Lung (tissue), 12 donors: ENCODE measurements around the gene UTS2R. TPM values are rescaled to one million over a fixed set of nuclear protein-coding genes. Genes with fewer than 3 reads are reported as not detected.
"Not testable (repeated sequence)": the region's sequence is repeated elsewhere in the genome, so short reads cannot be mapped to it uniquely, and the experiment has no call there.

Experiments used
- ATAC-seq: fragments of 200-7000 bp; cut with Tn5 transposase; one replicate; pipeline ENCODE4 v1.9.1; 2020; ENCODE audit warnings: moderate number of reproducible peaks; ENCODE audit not compliant: insufficient read depth, low FRiP score
- DNase-seq, 3 donors: peaks; one replicate each; pipeline ENCODE4 v3.0.0-alpha.2; 2013 to 2017
- H3K27ac ChIP-seq, 2 donors: one replicate each; pipeline ENCODE4 v1.5.1; 2013; ENCODE audit warnings: mild to moderate bottlenecking in 2 of 2, moderate library complexity in 2 of 2, control low read depth in 1 of 2, inconsistent platforms in 1 of 2, low read depth in 1 of 2, low read length in 1 of 2
- H3K27me3 ChIP-seq, 3 donors: one replicate each; pipeline ENCODE4 v1.5.1; 2013; ENCODE audit warnings: low read length in 2 of 3; ENCODE audit not compliant: control insufficient read depth in 3 of 3, insufficient read depth in 3 of 3
- H3K36me3 ChIP-seq, 4 donors: one replicate each; pipeline ENCODE4 v1.5.1; 2013; ENCODE audit warnings: low read length in 4 of 4, mild to moderate bottlenecking in 1 of 4, moderate library complexity in 1 of 4; ENCODE audit not compliant: control insufficient read depth in 4 of 4, insufficient read depth in 4 of 4
- H3K4me1 ChIP-seq, 5 donors: one replicate each; pipeline ENCODE4 v1.5.1; 2013; ENCODE audit warnings: low read length in 5 of 5, mild to moderate bottlenecking in 2 of 5, moderate library complexity in 1 of 5; ENCODE audit not compliant: control insufficient read depth in 5 of 5, insufficient read depth in 5 of 5
- H3K4me3 ChIP-seq: one replicate; pipeline ENCODE4 v1.5.1; 2013; ENCODE audit warnings: mild to moderate bottlenecking, control low read depth, moderate library complexity
- H3K9ac ChIP-seq, 2 donors: one replicate each; pipeline ENCODE4 v1.5.1; 2013; ENCODE audit warnings: low read length in 2 of 2, control low read depth in 1 of 2; ENCODE audit not compliant: insufficient read depth in 1 of 2
- H3K9me3 ChIP-seq, 4 donors: one replicate each; pipeline ENCODE4 v1.5.1; 2013; ENCODE audit warnings: low read length in 3 of 4, mild to moderate bottlenecking in 1 of 4, moderate library complexity in 1 of 4; ENCODE audit not compliant: control insufficient read depth in 4 of 4, insufficient read depth in 3 of 4
- CTCF ChIP-seq: IDR thresholded peaks from 2 replicates; pipeline ENCODE4 v1.5.1; 2012; ENCODE audit warnings: mild to moderate bottlenecking; ENCODE audit errors: control extremely low read depth, extremely low read depth
- WGBS, 2 donors: extraction: QIAGEN DNeasy Blood & Tissue Kit; methylation state at CpG; one replicate each; pipeline ENCODE4 v1.1.7; 2013; 5-methylcytosine and 5-hydroxymethylcytosine counted together
- polyA plus RNA-seq, 2 donors: library from polyadenylated mRNA; stranded (reverse); fragments of 200-250 nt; gene quantifications; one replicate each; pipeline ENCODE4 v1.2.1, GENCODE V29; 2013
- total RNA-seq, 2 donors: library from RNA; depleted of rRNA in 1 of 2; stranded (reverse); fragments of >200 nt in 1 of 2; gene quantifications; one replicate each; pipeline ENCODE4 v1.2.1, GENCODE V29; 2014 to 2021
- donor health status: control.
- donor health status: control.
- donor health status: Bipolar disorder and iron deficiency.
- donor health status: healthy.
- donor health status: DM: yes; HTN: yes; CAD: no.

The UTS2R gene
- total and polyA plus RNA-seq, 4 donors = 0.17 TPM; not detected in 3

GRCh38 chr17:82344175-82344907 is 27.2 kb upstream of the UTS2R start:
- peaks cover 0 to 4% (median 0%) of the 10 kb centered on the region in 3 donors for H3K27me3 ChIP-seq
- H3K27ac ChIP-seq = no peak overlapping the region
- H3K9ac ChIP-seq = no peak overlapping the region
- no peak for DNase-seq
- TF ChIP-seq CTCF = no peak
- H3K4me3 ChIP-seq = no peak overlapping the region
- H3K36me3 ChIP-seq = no peaks in the 10 kb centered on the region
- 76 to 78% methylated on average over 24 of the region's 24 CpGs for WGBS, 2 donors
- no peaks in the 10 kb centered on the region for H3K9me3 ChIP-seq
- ATAC-seq = no peak
- peaks cover 0 to 10% (median 3%) of the 10 kb centered on the region in 5 donors for H3K4me1 ChIP-seq

GRCh38 chr17:82345151-82345976 is 26.2 kb upstream of the UTS2R start:
- WGBS, 2 donors = 84 to 89% methylated on average over 42 of the region's 42 CpGs
- no peak for TF ChIP-seq CTCF
- Histone ChIP-seq H3K9ac (no peak overlapping the region), H3K4me3 (no peak overlapping the region), H3K27ac (no peak overlapping the region), H3K27me3 (peaks cover 0 to 4% (median 0%) of the 10 kb centered on the region in 3 donors), H3K9me3 (no peaks in the 10 kb centered on the region), H3K36me3 (no peaks in the 10 kb centered on the region), H3K4me1 (peaks cover 0 to 10% (median 4%) of the 10 kb centered on the region in 5 donors)
- ATAC-seq = no peak
- no peak for DNase-seq

- peaks cover 0 to 4% (median 0%) of the 10 kb centered on the region in 3 donors for H3K27me3 ChIP-seq
- no peak overlapping the region for H3K4me3 ChIP-seq
- no peak for DNase-seq
- no peak overlapping the region for H3K27ac ChIP-seq
- H3K9ac ChIP-seq = no peak overlapping the region
- no peak for ATAC-seq
- peaks cover 0 to 15% (median 4%) of the 10 kb centered on the region in 5 donors for H3K4me1 ChIP-seq
- 40 to 52% methylated on average over 28 of the region's 28 CpGs for WGBS, 2 donors
- no peaks in the 10 kb centered on the region for H3K9me3 ChIP-seq
- no peak for TF ChIP-seq CTCF
- H3K36me3 ChIP-seq = no peaks in the 10 kb centered on the region
Observed at GRCh38 chr17:82346342-82347300, 24.9 kb upstream of the UTS2R start.

GRCh38 chr17:82347994-82348393 is 23.6 kb upstream of the UTS2R start:
- ATAC-seq, H3K4me3 ChIP-seq, H3K9ac ChIP-seq, H3K36me3 ChIP-seq, H3K27ac ChIP-seq, H3K9me3 ChIP-seq, DNase-seq, H3K27me3 ChIP-seq: not testable (repeated sequence)
- peaks cover 0 to 15% (median 4%) of the 10 kb centered on the region in 5 donors for H3K4me1 ChIP-seq
- 86 to 94% methylated on average over 11 of the region's 11 CpGs for WGBS, 2 donors
